DND-41 (cell line): ENCODE measurements around the gene GRIK2.

Experiments used
- ATAC-seq: fragments of 200-7000 bp; cut with Tn5 transposase; 3 replicates; pipeline ENCODE4 v1.9.1; 2021; ENCODE audit warnings: low read depth; ENCODE audit not compliant: insufficient read depth
- DNase-seq: peaks from one replicate; pipeline ENCODE4 v3.0.0-alpha.2; 2020
- H2AFZ ChIP-seq: 2 replicates; pipeline ENCODE4 v1.6.0; 2012; ENCODE audit warnings: low read depth, low read length
- H3K27ac ChIP-seq: 2 replicates; pipeline ENCODE4 v1.5.1; 2012; ENCODE audit warnings: low read length, inconsistent platforms
- H3K27me3 ChIP-seq: fragments of 200-600 bp; sonication (generic); 2 replicates; pipeline ENCODE4 v1.6.0; 2012; ENCODE audit warnings: low read length, mild to moderate bottlenecking, inconsistent platforms; ENCODE audit not compliant: insufficient read depth, poor library complexity
- H3K36me3 ChIP-seq: 2 replicates; pipeline ENCODE4 v1.5.1; 2012; ENCODE audit warnings: low read length, inconsistent platforms; ENCODE audit not compliant: insufficient read depth
- H3K4me1 ChIP-seq: 2 replicates; pipeline ENCODE4 v1.5.1; 2012; ENCODE audit warnings: mild to moderate bottlenecking, low read length; ENCODE audit not compliant: insufficient read depth
- H3K4me2 ChIP-seq: 2 replicates; pipeline ENCODE4 v1.6.0; 2012; ENCODE audit warnings: mild to moderate bottlenecking, moderate library complexity, low read length, inconsistent platforms; ENCODE audit not compliant: insufficient read depth
- H3K4me3 ChIP-seq, 2 experiments: fragments of 200-600 bp in 1 of 2; shearing (Covaris generic) in 1 of 2; 2 replicates each; pipeline ENCODE4 v1.5.1; 2012 to 2016; ENCODE audit warnings: inconsistent platforms in 2 of 2, low read length in 2 of 2, mild to moderate bottlenecking in 2 of 2, low read depth in 1 of 2, moderate library complexity in 1 of 2
- H3K79me2 ChIP-seq: 2 replicates; pipeline ENCODE4 v1.6.0; 2012; ENCODE audit warnings: low read length, inconsistent platforms; ENCODE audit not compliant: insufficient read depth
- H3K9ac ChIP-seq: 2 replicates; pipeline ENCODE4 v1.6.0; 2012; ENCODE audit warnings: low read depth, mild to moderate bottlenecking, inconsistent platforms, low read length, moderate library complexity
- H3K9me3 ChIP-seq: 2 replicates; pipeline ENCODE4 v1.5.1; 2012; ENCODE audit warnings: low read length, moderate library complexity, mild to moderate bottlenecking, inconsistent platforms; ENCODE audit not compliant: insufficient read depth, severe bottlenecking
- H4K20me1 ChIP-seq: 2 replicates; pipeline ENCODE4 v1.6.0; 2012; ENCODE audit warnings: low read length; ENCODE audit not compliant: insufficient read depth
- CTCF ChIP-seq: IDR thresholded peaks from 2 replicates; pipeline ENCODE4 v1.5.1; 2012; ENCODE audit warnings: borderline replicate concordance, low read length, moderate library complexity, mild to moderate bottlenecking; ENCODE audit not compliant: poor library complexity, severe bottlenecking; ENCODE audit errors: extremely low read depth
- EZH2 ChIP-seq: IDR thresholded peaks from 3 replicates; pipeline ENCODE4 v1.6.1; 2012; ENCODE audit warnings: borderline replicate concordance, low read depth, mild to moderate bottlenecking, moderate library complexity, low read length, inconsistent platforms; ENCODE audit not compliant: severe bottlenecking

The GRIK2 gene

GRCh38 chr6:101830501-101831031 lies 437.1 kb downstream of the GRIK2 start:
- no peak overlapping the region for H3K4me3 ChIP-seq
- no peaks in the 10 kb centered on the region for H3K4me1 ChIP-seq
- no peak for DNase-seq
- peaks cover 3% of the 10 kb centered on the region for H3K9me3 ChIP-seq
- ATAC-seq, result no peak
- no peaks in the 10 kb centered on the region for H3K27me3 ChIP-seq
- no peaks in the 10 kb centered on the region for H3K79me2 ChIP-seq
- no peak for TF ChIP-seq EZH2
- no peak for TF ChIP-seq CTCF
- no peaks in the 10 kb centered on the region for H3K36me3 ChIP-seq
- H3K27ac ChIP-seq, result no peak overlapping the region
- H3K4me2 ChIP-seq, result no peak overlapping the region
- H2AFZ ChIP-seq, result no peak overlapping the region
- no peaks in the 10 kb centered on the region for H4K20me1 ChIP-seq
- H3K9ac ChIP-seq, result no peak overlapping the region

DNA sequence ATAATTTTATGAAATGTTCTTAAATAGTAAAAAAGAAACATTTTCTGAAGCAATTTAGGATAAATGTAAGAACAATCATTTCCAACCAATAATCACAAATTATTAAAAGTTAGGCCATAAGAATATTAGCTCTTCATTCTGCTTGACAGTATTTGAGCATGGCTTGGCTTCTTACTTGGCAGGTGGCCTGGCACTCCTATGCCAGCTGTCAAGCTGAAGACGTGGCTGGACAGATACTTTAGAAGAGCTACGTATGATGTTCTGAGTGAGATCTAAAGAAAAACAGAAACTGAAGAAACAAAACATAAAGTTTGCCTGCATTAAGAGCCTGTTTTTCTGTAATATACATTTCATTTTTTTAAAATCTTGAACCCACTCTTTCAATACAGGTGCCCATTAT lies 438.9 kb downstream of the GRIK2 start:
- Histone ChIP-seq H3K4me3 (no peak overlapping the region), H3K4me2 (no peak overlapping the region), H3K27me3 (no peaks in the 10 kb centered on the region), H3K27ac (no peak overlapping the region), H3K9ac (no peak overlapping the region), H3K9me3 (peaks cover 3% of the 10 kb centered on the region), H3K79me2 (no peaks in the 10 kb centered on the region), H4K20me1 (no peaks in the 10 kb centered on the region), H2AFZ (no peak overlapping the region), H3K4me1 (no peaks in the 10 kb centered on the region), H3K36me3 (no peaks in the 10 kb centered on the region)
- DNase-seq, result no peak
- TF ChIP-seq CTCF, result no peak
- no peak for ATAC-seq

- H4K20me1 ChIP-seq, result no peaks in the 10 kb centered on the region
- no peak for DNase-seq
- H3K36me3 ChIP-seq, result no peaks in the 10 kb centered on the region
- TF ChIP-seq EZH2 (no peak), CTCF (no peak)
- H3K9ac ChIP-seq, result no peak overlapping the region
- H3K9me3 ChIP-seq, result no peaks in the 10 kb centered on the region
- H3K79me2 ChIP-seq, result no peaks in the 10 kb centered on the region
- no peak overlapping the region for H3K4me2 ChIP-seq
- no peaks in the 10 kb centered on the region for H3K4me1 ChIP-seq
- no peak for ATAC-seq
- no peak overlapping the region for H2AFZ ChIP-seq
- no peak overlapping the region for H3K4me3 ChIP-seq
- no peak overlapping the region for H3K27ac ChIP-seq
- no peaks in the 10 kb centered on the region for H3K27me3 ChIP-seq
These were observed 446.6 kb downstream of the GRIK2 start for GRCh38 chr6:101840100-101840499.

GRCh38 chr6:101845172-101845571 lies 451.7 kb downstream of the GRIK2 start:
- Histone ChIP-seq H3K36me3 (no peaks in the 10 kb centered on the region), H3K4me1 (no peaks in the 10 kb centered on the region), H3K9ac (no peak overlapping the region), H3K4me3 (no peak overlapping the region), H3K4me2 (no peak overlapping the region), H3K27ac (no peak overlapping the region), H4K20me1 (no peaks in the 10 kb centered on the region), H3K27me3 (no peaks in the 10 kb centered on the region), H3K79me2 (no peaks in the 10 kb centered on the region), H2AFZ (no peak overlapping the region), H3K9me3 (no peaks in the 10 kb centered on the region)
- TF ChIP-seq EZH2 (no peak), CTCF (no peak)
- ATAC-seq (no peak), DNase-seq (no peak)
